H1 (cell line): ENCODE results near the gene OMA1. TPM values are rescaled to one million over a fixed set of nuclear protein-coding genes. Genes with fewer than 3 reads are reported as not detected.

Experiments
- CTCF ChIA-PET: fragments of 300-600 bp; sonication (Branson Sonifier 250); formaldehyde crosslinking; loops from one replicate; lab custom pipeline; 2021; ENCODE audit not compliant: partially characterized antibody; lab: Charles Lee
- POLR2A ChIA-PET: fragments of 300-600 bp; sonication (Branson Sonifier 250); formaldehyde crosslinking; loops from one replicate; lab custom pipeline; 2021; ENCODE audit warnings: inconsistent platforms; ENCODE audit not compliant: partially characterized antibody; lab: Charles Lee
- DNase-seq, 2 experiments: peaks; one replicate each; pipeline versions ENCODE4 v3.0.0 to v3.0.0-alpha.2; 2010 to 2022; ENCODE audit warnings: low spot score in 2 of 2, low read depth in 1 of 2, mixed read lengths in 1 of 2
- FAIRE-seq: peaks from 2 replicates; lab custom pipeline; 2011; peaks lifted over from hg19 to GRCh38; lab: Jason Lieb, UNC
- H2AFZ ChIP-seq: 2 replicates; pipeline ENCODE4 v1.8.1; 2012; ENCODE audit warnings: low read length, inconsistent platforms
- H2AK5ac ChIP-seq: 2 replicates; pipeline ENCODE4 v1.6.1; 2013; ENCODE audit warnings: low read depth, low read length
- H2BK120ac ChIP-seq: replicated peaks from 2 replicates; pipeline ENCODE3; 2013; ENCODE audit warnings: low read depth, low read length, inconsistent platforms
- H2BK12ac ChIP-seq: 2 replicates; pipeline ENCODE4 v1.6.1; 2013; ENCODE audit warnings: low read depth, low read length
- H2BK15ac ChIP-seq: 2 replicates; pipeline ENCODE4 v1.6.1; 2013; ENCODE audit warnings: low read length
- H2BK20ac ChIP-seq: 2 replicates; pipeline ENCODE4 v1.6.1; 2013; ENCODE audit warnings: low read length
- H2BK5ac ChIP-seq: 2 replicates; pipeline ENCODE4 v1.6.1; 2013; ENCODE audit warnings: low read depth, low read length
- H3K14ac ChIP-seq: 2 replicates; pipeline ENCODE4 v1.6.1; 2013; ENCODE audit warnings: inconsistent platforms; ENCODE audit not compliant: insufficient read length
- H3K18ac ChIP-seq: 2 replicates; pipeline ENCODE4 v1.6.1; 2013; ENCODE audit warnings: low read length; ENCODE audit errors: extremely low read depth
- H3K23ac ChIP-seq: 2 replicates; pipeline ENCODE4 v1.6.1; 2013; ENCODE audit warnings: inconsistent platforms; ENCODE audit not compliant: insufficient read length
- H3K23me2 ChIP-seq: 2 replicates; pipeline ENCODE4 v1.6.1; 2013; ENCODE audit warnings: low read depth, low read length
- H3K27ac ChIP-seq: 2 replicates; pipeline ENCODE4 v1.6.1; 2011; ENCODE audit warnings: low read depth, low read length, inconsistent platforms
- H3K27me3 ChIP-seq, 4 experiments: replicated peaks in 1 of 4; 1 replicate in 1 of 4; 2 replicates in 3 of 4; pipeline versions ENCODE4 v1.6.1 to v1.8.1; 2011 to 2013; ENCODE audit warnings: low read length in 3 of 4, mild to moderate bottlenecking in 3 of 4, inconsistent platforms in 2 of 4, mixed read lengths in 2 of 4, moderate library complexity in 1 of 4; ENCODE audit not compliant: control insufficient read depth in 3 of 4, insufficient read depth in 3 of 4; ENCODE audit errors: extremely low read depth in 1 of 4
- H3K36me3 ChIP-seq, 4 experiments: 2 replicates each; pipeline versions ENCODE4 v1.6.1 to v1.8.1; 2011 to 2013; ENCODE audit warnings: mild to moderate bottlenecking in 4 of 4, low read length in 3 of 4, moderate library complexity in 2 of 4, control low read depth in 1 of 4, inconsistent platforms in 1 of 4; ENCODE audit not compliant: insufficient read depth in 4 of 4, control insufficient read depth in 2 of 4
- H3K4ac ChIP-seq: replicated peaks from 2 replicates; pipeline ENCODE3; 2013; ENCODE audit warnings: low read length, low read depth, mixed read lengths, inconsistent platforms; ENCODE audit not compliant: insufficient read length
- H3K4me1 ChIP-seq, 4 experiments: replicated peaks in 1 of 4; 1 replicate in 1 of 4; 2 replicates in 3 of 4; pipeline versions ENCODE4 v1.6.1 to v1.8.1; 2011 to 2013; ENCODE audit warnings: low read length in 3 of 4, inconsistent platforms in 2 of 4, mixed read lengths in 1 of 4; ENCODE audit not compliant: insufficient read depth in 4 of 4, control insufficient read depth in 3 of 4
- H3K4me2 ChIP-seq, 2 experiments: 2 replicates each; pipeline versions ENCODE4 v1.6.1 to v1.8.1; 2011 to 2013; ENCODE audit warnings: low read depth in 2 of 2, low read length in 2 of 2, control low read depth in 1 of 2, inconsistent platforms in 1 of 2, mild to moderate bottlenecking in 1 of 2; ENCODE audit not compliant: insufficient read depth in 1 of 2
- H3K4me3 ChIP-seq, 4 experiments: fragments of 200-600, 300-600 bp in 1 of 4; sonication (generic), shearing (Covaris generic), sonication (Bioruptor Twin) in 1 of 4; 2 replicates each; pipeline versions ENCODE4 v1.5.1 to v1.8.1; 2011 to 2016; ENCODE audit warnings: low read length in 4 of 4, low read depth in 3 of 4, control low read depth in 2 of 4, inconsistent platforms in 2 of 4, mild to moderate bottlenecking in 2 of 4, mixed read lengths in 1 of 4, moderate library complexity in 1 of 4; ENCODE audit not compliant: insufficient read depth in 2 of 4; ENCODE audit errors: extremely low read depth in 1 of 4
- H3K56ac ChIP-seq: replicated peaks from 2 replicates; pipeline ENCODE3; 2013; ENCODE audit warnings: low read depth, mild to moderate bottlenecking, mixed read lengths, low read length, inconsistent platforms; ENCODE audit not compliant: insufficient read length
- H3K79me1 ChIP-seq: 2 replicates; pipeline ENCODE4 v1.6.1; 2013; ENCODE audit warnings: low read depth, low read length, control low read depth
- H3K79me2 ChIP-seq, 2 experiments: 2 replicates each; pipeline versions ENCODE4 v1.6.1 to v1.8.1; 2012 to 2013; ENCODE audit warnings: low read length in 2 of 2, mild to moderate bottlenecking in 2 of 2, inconsistent platforms in 1 of 2; ENCODE audit not compliant: insufficient read depth in 2 of 2, control insufficient read depth in 1 of 2
- H3K9ac ChIP-seq, 4 experiments: replicated peaks in 1 of 4; 1 replicate in 1 of 4; 2 replicates in 3 of 4; pipeline versions ENCODE4 v1.6.1 to v1.8.1; 2011 to 2013; ENCODE audit warnings: low read depth in 3 of 4, low read length in 3 of 4, control low read depth in 2 of 4, mild to moderate bottlenecking in 2 of 4, moderate library complexity in 2 of 4, inconsistent platforms in 1 of 4; ENCODE audit errors: extremely low read depth in 1 of 4
- H3K9me3 ChIP-seq, 2 experiments: 2 replicates each; pipeline versions ENCODE4 v1.6.1 to v1.8.1; 2012 to 2013; ENCODE audit warnings: mild to moderate bottlenecking in 2 of 2, moderate library complexity in 2 of 2, control low read depth in 1 of 2, inconsistent platforms in 1 of 2, low read depth in 1 of 2, low read length in 1 of 2, mixed read lengths in 1 of 2; ENCODE audit not compliant: insufficient read depth in 2 of 2
- H4K20me1 ChIP-seq, 2 experiments: replicated peaks in 1 of 2; 2 replicates each; pipeline versions ENCODE3 to v1.8.1; 2011 to 2013; ENCODE audit warnings: inconsistent platforms in 2 of 2, low read length in 2 of 2, mild to moderate bottlenecking in 1 of 2; ENCODE audit not compliant: insufficient read depth in 2 of 2, control insufficient read depth in 1 of 2
- H4K5ac ChIP-seq: 2 replicates; pipeline ENCODE4 v1.6.1; 2013; ENCODE audit warnings: low read length, low read depth, mixed read lengths, inconsistent platforms; ENCODE audit not compliant: insufficient read length
- H4K8ac ChIP-seq: 2 replicates; pipeline ENCODE4 v1.8.0; 2013; ENCODE audit warnings: mild to moderate bottlenecking, moderate library complexity, low read length, inconsistent platforms; ENCODE audit not compliant: insufficient read depth; ENCODE audit errors: extremely low read depth
- H4K91ac ChIP-seq: replicated peaks from 2 replicates; pipeline ENCODE3; 2013; ENCODE audit warnings: low read length, mixed read lengths, inconsistent platforms; ENCODE audit not compliant: insufficient read length
- SRF ChIP-seq: IDR thresholded peaks from 2 replicates; pipeline ENCODE4 v1.6.1; 2011; ENCODE audit warnings: mild to moderate bottlenecking, low read depth, low read length, moderate library complexity
- WGBS, 2 experiments: shearing (Covaris generic) in 1 of 2; methylation state at CpG; one replicate each; pipeline versions ENCODE4 v1.1.6 to v1.1.7; 2013 to 2015; ENCODE audit warnings: low lambda C conversion rate in 2 of 2, mixed read lengths in 2 of 2, inconsistent platforms in 1 of 2, low coverage in 1 of 2, missing lambda C conversion rate in 1 of 2; ENCODE audit not compliant: insufficient replicate concordance in 2 of 2, insufficient coverage in 1 of 2, insufficient read length in 1 of 2; ENCODE audit errors: extremely low coverage in 1 of 2, missing lambda C conversion rate in 1 of 2; 5-methylcytosine and 5-hydroxymethylcytosine counted together
- polyA plus RNA-seq, 7 experiments: library from polyadenylated mRNA; depleted of rRNA in 3 of 7; stranded (reverse) in 5 of 7; unstranded in 2 of 7; fragments of >200 nt in 5 of 7; fragments of 200-250 nt in 2 of 7; gene quantifications; 1 replicate in 5 of 7; 2 replicates in 1 of 7; 4 replicates in 1 of 7; pipeline versions ENCODE4 v1.2.1 to v1.2.3, GENCODE V29; 2011 to 2013; ENCODE audit warnings: missing spikeins in 2 of 7, mixed read lengths in 2 of 7
- total RNA-seq: library from RNA; stranded (reverse); fragmentation: NEBNext Ultra II Directional; extraction: Animal tissue kit (Norgen Biotek cat#: 25700); gene quantifications from 2 replicates; pipeline ENCODE4 v1.2.1, GENCODE V29; 2021

Gene OMA1
- total and polyA plus RNA-seq, 2 of the 8 experiments (the other 6 are each of a cell fraction or from before 2014, with no cell fraction given): 7.7 to 11.7 TPM

GRCh38 chr1:58573138-58573537 is 26.6 kb upstream of the OMA1 start:
- Histone ChIP-seq H3K18ac (no peak overlapping the region), H2BK20ac (no peak overlapping the region), H3K27ac (no peak overlapping the region), H3K23ac (no peak overlapping the region), H2BK5ac (no peak overlapping the region), H4K20me1 (no peaks in the 10 kb centered on the region), H3K23me2 (peaks cover 4% of the 10 kb centered on the region; the same call in 1 of the 2 replicates), H3K9ac (no peak overlapping the region), H4K8ac (no peak overlapping the region), H2BK15ac (no peak overlapping the region), H3K79me1 (no peaks in the 10 kb centered on the region), H4K5ac (no peak overlapping the region), H3K4ac (no peak overlapping the region), H3K4me2 (no peak overlapping the region), H3K4me1 (peaks cover 0 to 11% (median 1%) of the 10 kb centered on the region in 4 experiments; a peak in 3 of 7 replicates), H3K14ac (no peak overlapping the region), H2AFZ (no peak overlapping the region), H3K36me3 (peaks cover 0 to 6% (median 0%) of the 10 kb centered on the region in 4 experiments; a peak in 1 of 8 replicates), H3K79me2 (no peaks in the 10 kb centered on the region), H4K91ac (no peak overlapping the region), H2AK5ac (no peak overlapping the region), H2BK120ac (no peak overlapping the region), H3K56ac (no peak overlapping the region), H3K27me3 (peaks cover 10 to 30% (median 23%) of the 10 kb centered on the region in 4 experiments), H3K4me3 (no peak overlapping the region), H2BK12ac (no peak overlapping the region), H3K9me3 (peaks cover 0 to 8% of the 10 kb centered on the region in 2 experiments; a peak in 2 of 4 replicates)
- no peak for FAIRE-seq
- WGBS, 2 experiments: 77% methylated on average over 2 of the region's 2 CpGs; no CpG with 5 or more reads in 1 of the 2 experiments
- POLR2A ChIA-PET: no interaction called here
- CTCF ChIA-PET: interaction anchor here (1.2 kb wide), 1 partner anchor 78 kb away, joined by 3 read pairs; no protein-coding TSS in a partner anchor
- no peak for DNase-seq
- TF ChIP-seq SRF: no peak
